NCI-H1105 (cell line): ENCODE results near the gene DOCK3.
"Not testable (repeated sequence)": the region's sequence is repeated elsewhere in the genome, so short reads cannot be mapped to it uniquely, and the experiment has no call there.

Source experiments
- DNase-seq: peaks from one replicate; lab custom pipeline; 2025; lab: John Stamatoyannopoulos, UW

The DOCK3 gene

GRCh38 chr3:51099794-51100535 is 425.2 kb downstream of the DOCK3 start:
- no peak for DNase-seq

GRCh38 chr3:51100536-51100851 is 425.8 kb downstream of the DOCK3 start:
- DNase-seq = no peak

- DNase-seq = no peak
These were observed 427.7 kb downstream of the DOCK3 start for GRCh38 chr3:51102396-51102795.

GRCh38 chr3:51106242-51106876 is 431.6 kb downstream of the DOCK3 start:
- DNase-seq = no peak

- DNase-seq = no peak
These were observed 435.9 kb downstream of the DOCK3 start for GRCh38 chr3:51110586-51110985.

- no peak for DNase-seq
These were observed 448.2 kb downstream of the DOCK3 start for GRCh38 chr3:51122944-51123343.

- DNase-seq = no peak
These were observed 448.8 kb downstream of the DOCK3 start for GRCh38 chr3:51123531-51123930.

- not testable (repeated sequence) for DNase-seq
These were observed 456.9 kb downstream of the DOCK3 start for GRCh38 chr3:51131607-51132006.

- no peak for DNase-seq
These were observed 463.0 kb downstream of the DOCK3 start for GRCh38 chr3:51137715-51138114.

- no peak for DNase-seq
These were observed 464.9 kb downstream of the DOCK3 start for GRCh38 chr3:51139616-51140015.

- DNase-seq = no peak
These were observed 466.8 kb downstream of the DOCK3 start for GRCh38 chr3:51141573-51141972.

GRCh38 chr3:51145811-51146585 is 471.3 kb downstream of the DOCK3 start:
- no peak for DNase-seq

GRCh38 chr3:51146781-51147180 is 472.1 kb downstream of the DOCK3 start:
- no peak for DNase-seq

GRCh38 chr3:51156147-51156546 is 481.4 kb downstream of the DOCK3 start:
- no peak for DNase-seq

- no peak for DNase-seq
These were observed 488.3 kb downstream of the DOCK3 start for GRCh38 chr3:51163051-51163450.

GRCh38 chr3:51173518-51174271 is 499.0 kb downstream of the DOCK3 start:
- no peak for DNase-seq

- DNase-seq = no peak
These were observed 502.2 kb downstream of the DOCK3 start for GRCh38 chr3:51176923-51177322.

GRCh38 chr3:51186446-51186845 is 511.7 kb downstream of the DOCK3 start:
- DNase-seq = not testable (repeated sequence)

GRCh38 chr3:51190199-51190598 is 515.5 kb downstream of the DOCK3 start:
- no peak for DNase-seq

GRCh38 chr3:51190827-51191226 is 516.1 kb downstream of the DOCK3 start:
- no peak for DNase-seq

- DNase-seq = no peak
These were observed 517.0 kb downstream of the DOCK3 start for GRCh38 chr3:51191768-51192167.

GRCh38 chr3:51198477-51198876 is 523.8 kb downstream of the DOCK3 start:
- DNase-seq = no peak
